ENCODE data around the gene SPAG16.

DNA sequence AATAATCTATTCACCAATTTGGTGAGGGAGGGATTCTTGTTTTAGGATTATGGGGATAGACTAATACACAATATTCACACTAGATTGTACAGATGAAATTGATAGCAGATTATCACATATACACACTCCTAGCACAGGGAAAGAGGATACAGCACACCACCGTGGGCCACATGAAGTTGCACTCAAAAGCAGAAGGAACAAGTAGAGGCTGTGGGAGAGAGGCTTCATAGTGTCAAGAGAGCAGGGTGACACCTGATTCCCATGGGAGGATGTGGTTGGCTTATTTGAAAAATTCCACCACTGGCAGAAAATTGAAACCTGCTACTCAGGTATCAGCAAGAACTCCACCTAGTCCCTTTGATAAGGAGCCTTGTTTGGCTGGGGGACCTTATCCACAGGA is 395.6 kb downstream of the SPAG16 start:
- TF ChIP-seq, protein P1, sequence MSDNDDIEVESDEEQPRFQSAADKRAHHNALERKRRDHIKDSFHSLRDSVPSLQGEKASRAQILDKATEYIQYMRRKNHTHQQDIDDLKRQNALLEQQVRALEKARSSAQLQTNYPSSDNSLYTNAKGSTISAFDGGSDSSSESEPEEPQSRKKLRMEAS (IDR thresholded peaks at IDR 0.05): no peak
- no peak for TF ChIP-seq SIN3A (IDR thresholded peaks at IDR 0.05; ENCODE audit: borderline replicate concordance, low read depth, low read length)
- no peak for TF ChIP-seq ZNF256 (CRISPR knock-in tag; conservative IDR thresholded peaks at IDR 0.05)
- TF ChIP-seq, protein P2, sequence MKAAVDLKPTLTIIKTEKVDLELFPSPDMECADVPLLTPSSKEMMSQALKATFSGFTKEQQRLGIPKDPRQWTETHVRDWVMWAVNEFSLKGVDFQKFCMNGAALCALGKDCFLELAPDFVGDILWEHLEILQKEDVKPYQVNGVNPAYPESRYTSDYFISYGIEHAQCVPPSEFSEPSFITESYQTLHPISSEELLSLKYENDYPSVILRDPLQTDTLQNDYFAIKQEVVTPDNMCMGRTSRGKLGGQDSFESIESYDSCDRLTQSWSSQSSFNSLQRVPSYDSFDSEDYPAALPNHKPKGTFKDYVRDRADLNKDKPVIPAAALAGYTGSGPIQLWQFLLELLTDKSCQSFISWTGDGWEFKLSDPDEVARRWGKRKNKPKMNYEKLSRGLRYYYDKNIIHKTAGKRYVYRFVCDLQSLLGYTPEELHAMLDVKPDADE (CRISPR knock-in tag; IDR thresholded peaks at IDR 0.05): no peak
- TF ChIP-seq ETV5 (CRISPR knock-in tag; IDR thresholded peaks at IDR 0.05; ENCODE audit: borderline replicate concordance): no peak
- TF ChIP-seq, protein P3, sequence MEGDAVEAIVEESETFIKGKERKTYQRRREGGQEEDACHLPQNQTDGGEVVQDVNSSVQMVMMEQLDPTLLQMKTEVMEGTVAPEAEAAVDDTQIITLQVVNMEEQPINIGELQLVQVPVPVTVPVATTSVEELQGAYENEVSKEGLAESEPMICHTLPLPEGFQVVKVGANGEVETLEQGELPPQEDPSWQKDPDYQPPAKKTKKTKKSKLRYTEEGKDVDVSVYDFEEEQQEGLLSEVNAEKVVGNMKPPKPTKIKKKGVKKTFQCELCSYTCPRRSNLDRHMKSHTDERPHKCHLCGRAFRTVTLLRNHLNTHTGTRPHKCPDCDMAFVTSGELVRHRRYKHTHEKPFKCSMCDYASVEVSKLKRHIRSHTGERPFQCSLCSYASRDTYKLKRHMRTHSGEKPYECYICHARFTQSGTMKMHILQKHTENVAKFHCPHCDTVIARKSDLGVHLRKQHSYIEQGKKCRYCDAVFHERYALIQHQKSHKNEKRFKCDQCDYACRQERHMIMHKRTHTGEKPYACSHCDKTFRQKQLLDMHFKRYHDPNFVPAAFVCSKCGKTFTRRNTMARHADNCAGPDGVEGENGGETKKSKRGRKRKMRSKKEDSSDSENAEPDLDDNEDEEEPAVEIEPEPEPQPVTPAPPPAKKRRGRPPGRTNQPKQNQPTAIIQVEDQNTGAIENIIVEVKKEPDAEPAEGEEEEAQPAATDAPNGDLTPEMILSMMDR (CRISPR knock-in tag; IDR thresholded peaks at IDR 0.05): no peak
- TF ChIP-seq HDAC2 (CRISPR knock-in tag; IDR thresholded peaks at IDR 0.05): no peak
- TF ChIP-seq MED1 (CRISPR knock-in tag; IDR thresholded peaks at IDR 0.05): no peak
- TF ChIP-seq, protein P4, sequence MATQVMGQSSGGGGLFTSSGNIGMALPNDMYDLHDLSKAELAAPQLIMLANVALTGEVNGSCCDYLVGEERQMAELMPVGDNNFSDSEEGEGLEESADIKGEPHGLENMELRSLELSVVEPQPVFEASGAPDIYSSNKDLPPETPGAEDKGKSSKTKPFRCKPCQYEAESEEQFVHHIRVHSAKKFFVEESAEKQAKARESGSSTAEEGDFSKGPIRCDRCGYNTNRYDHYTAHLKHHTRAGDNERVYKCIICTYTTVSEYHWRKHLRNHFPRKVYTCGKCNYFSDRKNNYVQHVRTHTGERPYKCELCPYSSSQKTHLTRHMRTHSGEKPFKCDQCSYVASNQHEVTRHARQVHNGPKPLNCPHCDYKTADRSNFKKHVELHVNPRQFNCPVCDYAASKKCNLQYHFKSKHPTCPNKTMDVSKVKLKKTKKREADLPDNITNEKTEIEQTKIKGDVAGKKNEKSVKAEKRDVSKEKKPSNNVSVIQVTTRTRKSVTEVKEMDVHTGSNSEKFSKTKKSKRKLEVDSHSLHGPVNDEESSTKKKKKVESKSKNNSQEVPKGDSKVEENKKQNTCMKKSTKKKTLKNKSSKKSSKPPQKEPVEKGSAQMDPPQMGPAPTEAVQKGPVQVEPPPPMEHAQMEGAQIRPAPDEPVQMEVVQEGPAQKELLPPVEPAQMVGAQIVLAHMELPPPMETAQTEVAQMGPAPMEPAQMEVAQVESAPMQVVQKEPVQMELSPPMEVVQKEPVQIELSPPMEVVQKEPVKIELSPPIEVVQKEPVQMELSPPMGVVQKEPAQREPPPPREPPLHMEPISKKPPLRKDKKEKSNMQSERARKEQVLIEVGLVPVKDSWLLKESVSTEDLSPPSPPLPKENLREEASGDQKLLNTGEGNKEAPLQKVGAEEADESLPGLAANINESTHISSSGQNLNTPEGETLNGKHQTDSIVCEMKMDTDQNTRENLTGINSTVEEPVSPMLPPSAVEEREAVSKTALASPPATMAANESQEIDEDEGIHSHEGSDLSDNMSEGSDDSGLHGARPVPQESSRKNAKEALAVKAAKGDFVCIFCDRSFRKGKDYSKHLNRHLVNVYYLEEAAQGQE (IDR thresholded peaks at IDR 0.05; ENCODE audit: borderline replicate concordance in 1 of 2, low read depth in 1 of 2, low read length in 2 of 2): no peak
- no peak for TF ChIP-seq POLR2A (IDR thresholded peaks at IDR 0.05; ENCODE audit: insufficient read depth in 1 of 2, low read depth in 2 of 2, low read length in 2 of 2)
